ENCODE results near the gene MAGEC3.
"Not testable (repeated sequence)": the region's sequence is repeated elsewhere in the genome, so short reads cannot be mapped to it uniquely, and the experiment has no call there.

MAGEC3 gene, protein sequence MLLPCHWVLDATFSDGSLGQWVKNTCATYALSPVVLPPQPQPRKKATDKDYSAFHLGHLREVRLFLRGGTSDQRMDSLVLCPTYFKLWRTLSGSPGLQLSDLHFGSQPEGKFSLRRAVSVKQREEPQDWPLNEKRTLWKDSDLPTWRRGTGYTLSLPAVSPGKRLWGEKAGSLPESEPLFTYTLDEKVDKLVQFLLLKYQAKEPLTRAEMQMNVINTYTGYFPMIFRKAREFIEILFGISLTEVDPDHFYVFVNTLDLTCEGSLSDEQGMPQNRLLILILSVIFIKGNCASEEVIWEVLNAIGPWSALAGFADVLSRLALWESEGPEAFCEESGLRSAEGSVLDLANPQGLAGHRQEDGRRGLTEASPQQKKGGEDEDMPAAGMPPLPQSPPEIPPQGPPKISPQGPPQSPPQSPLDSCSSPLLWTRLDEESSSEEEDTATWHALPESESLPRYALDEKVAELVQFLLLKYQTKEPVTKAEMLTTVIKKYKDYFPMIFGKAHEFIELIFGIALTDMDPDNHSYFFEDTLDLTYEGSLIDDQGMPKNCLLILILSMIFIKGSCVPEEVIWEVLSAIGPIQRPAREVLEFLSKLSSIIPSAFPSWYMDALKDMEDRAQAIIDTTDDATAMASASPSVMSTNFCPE

GRCh38 chrX:141838016-141838415, at the start of gene MAGEC3:
MAGEC3 (plus strand) TSS chrX:141838316; CDS start chrX:141838316, 0 bp downstream.
- DNase-seq (ENCODE audit: low read depth in 2 of 2): no peak

GRCh38 chrX:141791856-141792255, 46.3 kb upstream of the MAGEC3 start:
- no peak for DNase-seq (ENCODE audit: low read depth in 2 of 2)

GRCh38 chrX:141811438-141811837, 26.7 kb upstream of the MAGEC3 start:
- DNase-seq (ENCODE audit: low read depth in 2 of 2): no peak

- no peak for DNase-seq (ENCODE audit: low read depth in 2 of 2)
These were observed 23.8 kb upstream of the MAGEC3 start for GRCh38 chrX:141814213-141814857.

DNA sequence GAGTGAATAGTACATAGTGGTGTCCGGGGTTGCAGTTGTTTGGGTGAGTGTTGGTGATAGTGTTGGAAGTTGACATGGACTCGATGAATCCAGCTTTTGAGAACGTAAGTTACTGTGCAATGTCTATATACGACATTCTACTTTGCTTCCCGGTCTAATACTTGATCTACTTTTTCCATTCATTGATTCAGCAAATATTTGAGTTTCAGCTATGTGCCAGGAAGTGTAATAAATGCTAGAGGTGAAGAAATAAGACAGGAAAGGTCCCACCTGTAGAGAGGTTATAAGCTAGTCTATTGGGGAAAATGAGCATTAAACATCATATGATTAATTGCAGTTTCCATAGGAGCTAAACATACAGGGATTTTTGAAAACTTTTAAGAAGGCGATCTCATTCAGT, 22.2 kb upstream of the MAGEC3 start:
- DNase-seq (ENCODE audit: low read depth in 2 of 2): no peak

- no peak for DNase-seq (ENCODE audit: low read depth in 2 of 2)
These were observed 5.9 kb upstream of the MAGEC3 start for GRCh38 chrX:141832247-141832646.

GRCh38 chrX:141839856-141840255, 1.7 kb downstream of the MAGEC3 start:
- no peak for DNase-seq (ENCODE audit: low read depth in 2 of 2)

- DNase-seq (ENCODE audit: low read depth in 2 of 2): no peak
These were observed 19.4 kb downstream of the MAGEC3 start for GRCh38 chrX:141857479-141857878.

- no peak for DNase-seq (ENCODE audit: low read depth in 2 of 2)
These were observed 41.5 kb downstream of the MAGEC3 start for GRCh38 chrX:141879616-141880015.

GRCh38 chrX:141888811-141889210, 50.7 kb downstream of the MAGEC3 start:
- not testable (repeated sequence) for DNase-seq (ENCODE audit: low read depth in 2 of 2)

- no peak for DNase-seq (ENCODE audit: low read depth in 2 of 2)
These were observed 56.6 kb downstream of the MAGEC3 start for GRCh38 chrX:141894733-141895132.

- DNase-seq (ENCODE audit: low read depth in 2 of 2): no peak
These were observed 59.6 kb downstream of the MAGEC3 start for GRCh38 chrX:141897690-141898089.

- DNase-seq (ENCODE audit: low read depth in 2 of 2): no peak
These were observed 64.2 kb downstream of the MAGEC3 start for GRCh38 chrX:141902366-141902765.

DNA sequence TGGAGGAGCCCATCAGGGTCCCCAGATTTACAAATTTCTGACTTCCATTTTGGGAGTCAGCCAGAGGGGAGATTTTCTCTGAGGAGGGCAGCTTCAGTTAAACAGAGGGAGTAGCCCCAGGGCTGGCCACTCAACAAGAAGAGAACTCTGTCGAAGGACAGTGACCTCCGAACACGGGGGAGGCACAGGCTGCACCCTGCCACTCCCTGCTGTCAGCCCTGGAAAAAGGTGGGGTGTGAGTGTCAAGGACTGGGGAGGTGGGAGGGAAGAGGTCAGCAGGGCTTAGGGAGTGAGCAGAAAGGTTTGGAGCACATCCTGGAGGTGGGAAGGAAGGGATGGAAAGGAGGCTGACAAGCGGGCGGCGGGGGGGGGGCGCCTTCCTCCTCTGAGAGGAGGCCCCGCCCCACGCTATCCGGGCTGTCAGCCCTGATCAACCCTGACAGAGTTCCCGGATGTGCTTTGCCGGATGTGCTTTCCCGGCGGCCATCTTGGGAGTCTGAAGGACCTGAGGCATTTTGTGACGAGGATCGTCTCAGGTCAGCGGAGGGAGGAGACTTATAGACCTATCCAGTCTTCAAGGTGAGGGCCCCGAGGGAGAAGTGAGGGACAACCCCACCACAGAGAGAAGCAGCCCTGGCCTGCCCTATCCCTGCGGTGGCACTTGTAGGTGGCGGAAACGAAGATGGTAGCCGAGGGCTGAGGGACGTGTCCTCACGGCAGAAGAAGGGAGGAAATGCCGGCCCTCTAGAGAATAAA, 65.5 kb downstream of the MAGEC3 start, which contains the start of gene MAGEC1:
TSS of gene MAGEC1 (plus strand) at position 495 of the 756 bp plus-strand sequence. CDS start 1,179 bp downstream, outside the sequence.
- DNase-seq (ENCODE audit: low read depth in 2 of 2): no peak

- DNase-seq (ENCODE audit: low read depth in 2 of 2): no peak
These were observed 66.1 kb downstream of the MAGEC3 start for GRCh38 chrX:141904262-141904661.

- DNase-seq (ENCODE audit: low read depth in 2 of 2): no peak
These were observed 79.7 kb downstream of the MAGEC3 start for GRCh38 chrX:141917801-141918200.

DNA sequence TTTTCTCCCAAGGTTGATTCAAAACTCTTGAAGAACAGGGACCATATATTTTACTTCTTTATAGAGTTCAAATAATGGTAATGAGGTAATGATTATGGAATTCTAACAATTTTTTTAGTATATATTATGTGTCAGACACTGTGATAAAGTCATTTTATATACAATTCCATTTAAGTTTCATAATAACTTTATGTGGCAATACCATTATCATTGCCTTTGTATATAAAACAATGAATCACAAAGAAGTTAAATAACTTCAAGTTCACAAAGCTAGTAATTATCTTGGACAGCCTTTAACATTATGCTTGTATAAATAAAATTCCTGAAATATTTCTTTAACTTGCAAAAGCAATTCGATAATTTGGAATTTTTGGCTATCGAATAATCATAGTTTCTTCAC, 86.2 kb downstream of the MAGEC3 start:
- no peak for DNase-seq (ENCODE audit: low read depth in 2 of 2)

GRCh38 chrX:141928432-141928831, 90.3 kb downstream of the MAGEC3 start:
- DNase-seq (ENCODE audit: low read depth in 2 of 2): no peak

GRCh38 chrX:141934059-141934641, 96.0 kb downstream of the MAGEC3 start:
- no peak for DNase-seq (ENCODE audit: low read depth in 2 of 2)

GRCh38 chrX:141935645-141936044, 97.5 kb downstream of the MAGEC3 start:
- no peak for DNase-seq (ENCODE audit: low read depth in 2 of 2)

GRCh38 chrX:141936080-141936479, 98.0 kb downstream of the MAGEC3 start:
- DNase-seq (ENCODE audit: low read depth in 2 of 2): no peak
